HCEC 1CT (cell line): Measurements from ENCODE around the gene PIWIL1.

ENCODE experiments used
- DNase-seq: peaks from one replicate; pipeline ENCODE4 v3.0.0-alpha.2; 2017

The PIWIL1 gene

GRCh38 chr12:130337488-130338303 lies at the start of gene PIWIL1:
TSS of gene PIWIL1 (plus strand) at chr12:130337887. CDS start at chr12:130342592, 4,705 bp downstream.
- DNase-seq: no peak

DNA sequence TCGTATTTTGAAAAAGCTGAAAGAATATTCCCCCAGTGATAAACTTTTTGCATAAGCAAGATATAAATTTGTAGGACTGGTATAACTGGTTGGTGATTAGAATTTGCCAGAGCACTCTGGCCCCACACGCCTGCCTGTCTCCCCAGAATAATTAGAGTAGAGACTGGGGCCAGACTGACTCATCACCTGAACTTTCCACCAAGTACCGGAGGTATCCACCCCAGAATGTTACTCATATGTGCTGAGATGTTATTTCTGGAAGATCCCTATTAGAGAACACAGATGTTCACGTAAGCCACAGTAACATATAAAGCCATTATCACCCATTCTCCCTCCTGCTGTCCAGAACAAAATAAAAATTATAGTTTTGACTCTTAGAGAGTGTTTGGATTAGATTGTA lies 49.5 kb upstream of the PIWIL1 start:
- no peak for DNase-seq

DNA sequence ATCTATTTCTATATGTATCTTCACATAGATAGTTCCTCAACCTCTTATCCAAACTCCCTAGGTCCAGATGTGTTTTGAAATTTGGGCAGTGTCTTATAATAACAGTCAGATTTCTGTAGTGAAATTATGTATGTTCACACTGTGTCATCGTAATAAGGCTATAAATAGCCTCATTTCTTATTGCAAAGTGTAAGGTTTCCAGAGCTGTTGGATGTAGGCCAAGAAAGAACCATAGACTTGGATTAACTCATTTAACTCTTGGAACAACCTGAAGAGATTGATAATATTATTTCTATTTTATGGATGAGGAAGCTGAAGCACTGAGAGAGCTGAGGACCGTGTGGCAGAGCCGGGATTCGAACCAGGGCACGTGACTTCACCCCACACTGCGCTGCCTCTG lies 49.0 kb upstream of the PIWIL1 start:
- DNase-seq: no peak

DNA sequence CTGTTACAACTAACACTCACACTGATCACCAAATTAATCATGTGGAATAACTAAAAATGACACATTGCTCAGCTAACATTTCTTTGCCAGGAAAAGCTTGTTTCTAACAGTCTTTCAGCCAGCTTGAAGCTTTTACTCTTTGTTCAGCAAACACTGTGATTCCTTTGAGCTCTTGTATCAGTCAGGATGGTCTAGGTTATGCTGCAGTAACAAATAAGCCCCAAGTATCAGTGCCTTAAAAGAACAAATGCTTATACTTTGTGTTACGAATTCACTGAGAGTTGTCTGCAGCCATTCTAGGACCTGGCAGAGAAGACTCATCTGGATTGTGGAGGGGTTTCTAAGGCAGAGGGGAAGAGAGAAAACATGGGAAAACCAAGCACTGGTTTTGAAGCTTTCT lies 47.6 kb upstream of the PIWIL1 start:
- DNase-seq: no peak

DNA sequence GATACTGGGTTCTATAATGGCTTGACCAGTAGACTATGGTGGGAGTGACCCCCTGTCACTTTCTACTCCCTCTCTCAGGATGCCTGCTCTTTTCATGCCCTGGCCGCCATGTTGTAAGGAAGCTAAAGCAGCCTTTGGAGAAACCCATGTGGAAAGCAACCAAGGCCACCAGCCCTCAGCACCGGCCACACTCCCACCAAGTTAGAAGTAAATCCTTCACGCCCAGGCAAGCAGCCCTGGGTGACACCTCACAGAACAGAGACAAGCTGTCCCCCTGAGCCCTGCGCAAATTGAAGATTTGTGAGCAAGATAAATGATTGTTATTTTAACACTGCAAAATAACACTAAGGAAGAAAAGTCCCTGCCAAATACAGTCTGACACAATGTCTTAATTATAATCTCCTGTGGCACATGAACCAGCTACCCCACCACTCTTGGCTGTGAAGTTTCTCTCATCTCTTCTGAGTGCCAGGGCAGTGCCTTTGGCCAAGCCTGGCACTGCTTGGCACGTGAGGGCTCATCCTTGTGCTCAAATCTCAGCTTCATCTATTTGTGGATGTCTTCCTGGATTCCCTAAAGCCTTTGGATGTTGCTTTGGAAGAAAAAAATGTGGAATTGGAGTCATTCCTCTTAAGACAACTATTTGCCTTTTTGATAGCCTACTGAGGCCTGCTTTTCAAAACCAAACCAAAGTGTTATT lies 39.2 kb upstream of the PIWIL1 start:
- DNase-seq: no peak

- DNase-seq: no peak
These were observed 38.1 kb upstream of the PIWIL1 start for GRCh38 chr12:130299574-130299973.

- no peak for DNase-seq
These were observed 37.6 kb upstream of the PIWIL1 start for GRCh38 chr12:130300090-130300489.

DNA sequence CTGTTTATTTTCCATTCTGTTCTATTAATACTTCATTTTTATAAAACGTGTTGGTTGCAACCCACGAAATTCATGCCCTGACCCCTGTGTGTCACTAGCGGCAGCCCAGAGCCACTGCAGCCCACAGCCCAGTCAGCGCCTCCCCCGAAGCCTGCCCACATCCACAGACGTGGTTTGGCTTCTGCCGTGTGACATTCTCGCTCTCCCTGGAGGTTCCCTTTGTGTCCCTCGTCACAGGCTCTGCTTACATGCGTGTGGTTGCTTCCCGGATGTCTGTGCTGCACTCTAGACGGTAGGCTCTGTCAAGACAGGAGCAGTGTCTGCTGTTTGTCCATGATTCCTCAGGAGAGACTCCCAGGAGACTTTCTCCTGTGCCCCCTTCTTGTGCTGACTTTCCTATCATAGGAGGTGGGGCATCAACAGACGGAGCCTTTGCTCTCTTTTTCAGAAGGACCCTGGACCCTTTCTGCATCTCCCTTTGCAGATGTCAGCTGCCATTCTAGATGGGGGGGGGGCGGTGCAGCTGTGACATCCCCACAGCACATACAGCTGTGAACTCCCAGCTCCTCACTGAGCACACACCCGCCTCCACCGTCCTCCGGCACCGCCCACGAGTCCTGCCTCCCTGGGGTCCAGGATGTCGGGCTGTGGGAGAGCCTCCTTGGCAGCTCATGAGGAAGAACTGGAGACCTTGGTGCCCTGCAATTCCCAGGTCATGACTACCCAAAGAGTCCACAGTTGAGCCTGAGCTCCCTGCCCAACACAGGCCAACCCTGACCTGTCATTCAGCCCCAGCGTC lies 36.8 kb upstream of the PIWIL1 start:
- DNase-seq: no peak

DNA sequence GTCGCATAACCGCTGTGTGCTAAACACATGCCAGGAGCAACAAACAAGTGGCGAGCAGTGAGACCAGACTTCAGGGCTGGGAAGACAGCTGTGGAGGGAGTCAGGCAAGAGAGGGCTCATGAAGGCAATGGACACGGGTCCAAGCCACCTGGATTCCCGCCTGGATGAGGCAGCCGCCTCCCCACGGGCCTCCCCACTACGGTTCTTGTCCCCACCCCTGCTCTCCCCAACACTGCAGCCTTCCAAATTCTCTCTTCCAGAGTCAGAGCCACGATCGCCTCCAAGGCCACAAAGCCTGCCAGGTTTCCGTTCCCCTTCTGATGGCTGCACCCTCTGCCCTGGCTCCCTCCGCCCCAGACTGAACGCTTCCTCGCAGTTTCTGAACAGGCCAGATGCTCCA lies 36.1 kb upstream of the PIWIL1 start:
- no peak for DNase-seq

DNA sequence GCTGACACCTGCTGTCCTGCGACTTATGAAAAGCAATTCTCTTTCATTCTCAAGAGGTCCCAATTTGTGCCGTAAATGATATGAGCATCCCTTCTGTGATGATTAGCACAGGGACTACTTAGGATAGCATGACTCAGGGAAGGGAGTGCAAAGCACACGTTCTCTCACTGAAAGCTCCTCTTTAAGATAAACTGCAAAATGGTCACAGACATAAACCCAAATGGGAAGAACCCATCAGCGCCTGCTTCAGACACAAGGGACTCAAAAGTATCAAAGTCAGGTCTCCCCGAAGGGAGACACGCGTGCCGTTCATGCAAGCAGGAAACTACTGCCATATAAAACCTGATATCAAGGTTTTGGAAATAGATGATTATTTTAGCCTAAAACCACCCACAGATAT lies 33.9 kb upstream of the PIWIL1 start:
- DNase-seq: no peak

DNA sequence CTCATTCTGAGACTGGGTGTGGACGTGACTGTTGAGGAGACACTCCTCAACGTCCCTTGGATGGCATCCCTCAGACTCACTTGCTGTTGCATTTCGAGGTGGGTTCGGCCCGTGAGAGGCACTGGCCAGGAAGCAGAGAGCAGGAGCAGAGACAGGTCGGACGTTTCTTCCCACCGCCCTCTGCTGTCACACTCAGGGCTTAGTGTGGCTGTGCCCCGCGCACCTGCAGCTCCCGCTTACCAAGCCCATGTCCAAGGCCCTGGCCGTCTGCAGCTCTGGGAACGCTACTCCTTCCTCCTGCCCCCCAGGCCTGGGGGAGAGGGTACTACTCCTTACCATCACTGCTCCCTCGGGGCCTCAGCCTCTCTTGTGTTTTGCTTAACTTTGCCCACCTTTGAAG lies 29.8 kb upstream of the PIWIL1 start:
- no peak for DNase-seq

DNA sequence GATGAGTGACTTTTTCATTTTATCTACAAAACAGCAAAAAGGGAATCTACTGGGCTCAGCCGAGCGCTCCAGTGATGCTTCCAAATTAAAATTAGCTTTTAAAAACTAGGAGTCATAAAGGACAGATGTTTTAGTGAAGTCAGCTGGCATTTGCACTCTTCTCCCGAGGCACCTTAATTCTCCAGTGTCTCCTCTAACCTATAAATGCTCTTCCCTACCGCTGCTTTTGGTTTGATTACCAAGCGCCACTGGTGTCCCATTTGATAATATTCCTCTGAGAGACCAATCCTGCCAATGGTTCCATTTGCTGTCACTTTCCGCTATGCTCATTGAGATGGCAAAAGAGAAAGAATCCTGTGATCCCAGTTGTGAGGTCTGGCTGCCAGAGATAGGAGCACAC lies 29.3 kb upstream of the PIWIL1 start:
- DNase-seq: no peak

DNA sequence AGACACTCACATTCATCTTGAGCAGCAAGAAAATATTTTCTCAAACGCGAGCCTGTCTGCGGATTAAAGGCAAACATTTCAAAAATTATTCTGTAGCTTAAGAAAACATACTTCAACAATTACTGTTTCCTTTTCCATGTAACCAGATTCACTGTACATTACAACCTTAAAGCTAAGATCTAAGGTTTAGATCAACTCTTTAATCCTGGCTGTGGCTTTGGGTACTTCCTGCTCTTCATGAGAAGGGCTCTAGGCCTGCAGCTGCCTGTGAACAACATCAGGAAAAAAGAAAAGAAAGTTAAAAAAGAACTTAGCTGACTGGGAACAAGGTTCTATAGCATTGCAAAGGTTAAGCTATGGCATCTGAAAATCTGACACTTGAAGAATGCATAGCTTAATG lies 21.4 kb upstream of the PIWIL1 start:
- no peak for DNase-seq

DNA sequence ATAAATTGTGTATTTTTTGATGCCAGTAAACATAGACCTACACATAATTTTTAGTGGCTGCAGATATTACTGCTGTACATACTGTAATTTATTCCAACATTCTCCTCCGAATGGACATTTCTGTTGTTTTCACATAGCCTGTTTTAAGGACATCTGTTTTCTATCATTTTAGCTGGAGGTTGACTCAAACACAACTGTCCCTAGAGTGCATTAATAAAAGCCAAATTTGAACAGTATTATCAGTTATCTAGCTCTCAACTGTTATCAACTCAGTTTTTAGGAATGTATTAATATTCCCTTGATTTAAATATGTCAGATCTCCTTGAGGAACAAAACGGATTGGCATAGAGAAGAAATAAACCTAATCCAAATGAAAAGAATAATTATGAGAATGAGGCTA lies 17.2 kb upstream of the PIWIL1 start:
- no peak for DNase-seq

DNA sequence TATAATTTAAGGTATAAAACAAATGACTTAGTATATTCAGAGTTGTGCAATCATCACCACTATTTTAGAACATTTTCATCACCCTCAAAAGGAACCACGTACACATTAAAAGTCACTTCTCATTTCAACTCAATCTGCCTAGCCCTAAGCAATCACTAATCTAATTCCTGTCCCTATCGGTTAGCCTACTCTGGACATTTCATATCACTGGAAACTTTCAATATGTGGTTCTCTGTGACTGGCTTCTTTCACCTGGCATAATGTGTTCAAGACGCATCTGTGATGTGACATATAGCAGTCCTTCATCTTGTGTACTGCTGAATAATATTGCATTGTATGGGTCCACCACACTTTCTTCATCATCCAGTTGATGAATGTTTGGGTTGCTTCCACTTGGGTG lies 15.4 kb upstream of the PIWIL1 start:
- DNase-seq: no peak

DNA sequence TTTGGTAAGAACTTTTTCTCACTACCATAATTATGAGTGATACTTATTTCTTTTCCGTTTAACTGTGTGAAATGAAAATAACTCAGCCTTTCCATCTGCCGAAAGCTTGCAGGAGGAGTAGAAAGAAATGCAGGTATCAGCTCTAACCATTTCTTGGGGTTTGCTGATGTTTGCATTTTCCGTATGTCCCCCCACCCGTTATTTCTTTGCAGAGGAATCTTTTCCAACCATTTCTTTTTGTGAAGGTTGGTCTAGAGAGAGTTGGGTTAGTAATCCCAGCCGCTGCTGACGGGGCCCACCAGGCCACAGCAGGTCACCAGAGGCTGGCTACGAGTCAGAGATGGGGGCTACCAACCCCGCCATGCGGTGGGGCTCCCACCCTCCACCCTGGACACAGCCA lies 7.0 kb upstream of the PIWIL1 start:
- DNase-seq: no peak

DNA sequence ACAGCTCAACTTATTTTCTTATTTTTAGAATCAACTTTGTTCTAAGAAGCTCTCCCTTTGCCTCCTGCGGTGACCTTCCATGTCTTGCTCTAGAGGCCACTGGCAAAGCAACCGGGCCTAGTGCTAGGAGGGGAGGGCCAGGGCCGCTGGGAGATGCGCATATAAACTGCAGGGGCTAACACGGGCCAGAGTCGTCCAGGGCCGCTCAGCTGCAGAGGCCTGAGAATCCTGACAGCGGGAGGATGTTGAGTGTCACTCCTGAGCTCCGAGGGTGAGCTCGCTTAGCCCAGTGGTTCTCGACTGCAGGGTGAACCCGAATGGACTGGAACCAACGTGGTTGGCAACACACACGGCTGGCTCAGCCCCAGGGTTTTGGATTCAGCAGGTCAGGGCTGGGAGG lies 6.5 kb upstream of the PIWIL1 start:
- no peak for DNase-seq

DNA sequence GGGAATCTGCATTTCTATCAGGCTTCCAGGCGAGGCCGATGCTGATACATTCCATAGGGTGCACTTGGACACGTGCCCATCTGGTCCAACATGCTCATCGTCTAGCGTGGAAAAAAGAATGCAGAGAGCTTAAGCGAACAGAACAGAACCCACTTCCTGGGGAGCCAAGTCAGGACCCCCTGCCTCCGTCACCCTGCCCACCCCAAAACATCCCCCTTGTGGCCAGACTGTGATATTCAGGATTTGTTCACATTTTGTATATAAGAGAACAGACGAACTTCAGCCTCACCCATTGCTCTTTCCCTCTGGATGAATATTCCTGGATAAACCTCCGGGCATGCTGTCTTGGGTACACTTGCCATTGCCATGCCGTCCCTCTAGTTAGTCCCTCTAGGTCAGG lies 4.3 kb upstream of the PIWIL1 start:
- no peak for DNase-seq

DNA sequence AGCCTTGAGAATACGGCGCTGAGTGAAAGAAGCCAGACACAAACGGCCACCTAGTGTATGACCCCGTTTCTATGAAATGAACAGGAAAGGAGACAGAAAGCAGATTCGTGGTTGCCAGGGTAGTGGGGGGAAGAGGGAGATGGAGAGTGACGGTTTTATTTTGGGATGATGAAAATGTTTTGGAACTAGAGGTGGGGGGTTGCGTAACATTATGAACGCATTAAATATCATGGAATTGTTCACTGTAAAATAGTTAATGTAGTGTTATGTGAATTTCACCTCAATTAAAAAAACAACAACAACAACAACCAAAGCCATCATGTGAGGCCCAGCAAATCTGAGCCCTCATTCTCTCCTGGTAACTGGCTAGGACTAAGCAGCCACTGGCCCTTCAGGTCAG lies 3.3 kb upstream of the PIWIL1 start:
- DNase-seq: no peak

DNA sequence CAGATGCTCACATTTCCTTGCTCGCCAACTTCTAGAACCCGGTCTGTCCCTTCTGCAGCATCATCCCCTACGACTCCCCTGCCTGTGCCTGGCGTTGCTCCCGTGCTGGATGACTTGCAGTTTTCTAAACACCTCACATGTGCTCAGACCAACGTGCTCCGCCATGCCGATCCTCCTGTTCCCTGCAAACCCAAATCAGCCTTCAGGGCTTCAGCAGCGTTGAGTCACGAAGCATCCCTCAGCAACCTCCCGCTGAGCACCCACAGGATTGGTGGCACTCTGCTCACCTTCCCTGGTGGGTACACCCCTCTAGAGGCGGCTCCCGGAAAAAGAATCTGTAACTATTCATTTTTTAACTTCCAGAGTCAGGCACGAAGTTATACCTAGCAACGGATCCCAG lies 2.8 kb upstream of the PIWIL1 start:
- no peak for DNase-seq

GRCh38 chr12:130335517-130336392 lies 1.9 kb upstream of the PIWIL1 start:
- DNase-seq: no peak

GRCh38 chr12:130336723-130337487 lies 782 bp upstream of the PIWIL1 start:
- DNase-seq: no peak
